Measurements from ENCODE around the gene STPG1.
A peak's percentile ranks its signal among the peaks of the same experiment; 100 is the strongest.

The STPG1 gene

GRCh38 chr1:24318615-24319311, 94.8 kb downstream of the STPG1 start:
- DNase-seq (ENCODE audit: low read depth, low spot score): no peak

DNA sequence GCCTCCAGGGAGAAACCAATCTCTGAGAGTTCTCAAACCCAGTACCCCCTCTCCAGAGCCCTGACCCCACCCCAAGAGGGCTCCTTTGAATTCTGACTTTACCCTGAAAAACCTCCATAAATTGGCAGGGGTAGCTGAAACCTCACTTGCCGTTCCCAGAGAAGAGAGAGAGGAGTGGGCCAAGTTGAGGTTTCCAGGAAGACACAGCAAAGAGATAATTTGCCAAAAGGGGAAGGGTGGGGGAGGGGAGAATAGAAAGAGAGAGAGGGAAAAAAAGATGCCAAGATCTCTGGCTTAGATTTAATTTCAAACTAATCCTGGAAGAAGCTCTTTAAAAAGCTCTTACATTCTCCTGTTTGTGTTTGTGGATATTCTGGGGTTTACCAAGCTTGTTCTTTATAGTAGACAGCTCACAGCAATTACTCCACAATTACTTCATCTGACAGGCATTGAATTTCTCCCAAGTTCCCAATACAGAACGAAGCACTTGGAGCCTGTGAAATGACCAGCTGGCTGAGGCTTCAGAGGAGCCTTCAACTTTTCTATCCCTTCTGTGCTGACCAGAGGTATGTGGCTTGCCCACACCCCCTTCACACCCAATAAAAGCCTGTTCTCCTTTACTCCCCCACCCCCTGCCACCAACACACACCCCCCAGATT, 95.5 kb downstream of the STPG1 start:
- no peak for DNase-seq (ENCODE audit: low read depth, low spot score)

DNA sequence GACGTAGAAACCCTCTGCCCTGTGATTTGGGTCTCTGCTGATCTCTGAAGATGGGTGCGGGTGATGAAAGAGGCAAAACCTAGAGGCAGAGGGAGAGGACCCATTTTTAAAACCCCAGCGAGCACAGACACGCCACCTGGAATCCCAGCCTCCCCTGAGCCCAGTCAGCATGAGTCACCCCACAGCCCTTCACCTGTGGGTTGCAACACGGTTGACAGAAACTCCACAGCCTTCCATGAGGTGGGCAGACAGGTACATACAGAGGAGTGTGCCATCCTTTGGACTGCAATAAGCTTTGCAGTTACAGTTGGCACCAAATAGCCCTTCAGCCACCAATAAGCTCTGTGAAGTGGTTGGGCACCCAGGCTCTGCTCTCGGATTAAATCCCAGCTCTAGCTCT, 96.5 kb downstream of the STPG1 start:
- DNase-seq (ENCODE audit: low read depth, low spot score): no peak

DNA sequence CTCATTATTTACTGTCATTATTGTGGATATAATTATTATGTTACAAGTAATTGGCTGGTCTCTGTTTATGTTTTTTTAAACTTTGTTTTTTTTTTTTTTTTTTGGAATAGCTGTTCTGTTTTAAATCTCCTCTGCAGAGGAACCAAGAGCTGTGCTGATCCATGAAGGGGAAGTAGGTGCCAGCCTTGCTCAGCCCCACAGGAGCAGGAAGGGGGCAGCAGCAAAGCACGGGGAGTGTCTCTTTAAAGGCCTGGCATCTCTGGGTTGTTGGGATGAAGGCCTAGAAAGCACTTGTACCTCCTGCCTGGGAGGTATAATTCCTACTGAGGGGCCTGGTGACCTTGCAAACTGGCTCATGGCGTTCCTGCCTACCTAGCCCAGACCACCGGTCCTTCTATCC, 96.9 kb downstream of the STPG1 start:
- DNase-seq (ENCODE audit: low read depth, low spot score): no peak

GRCh38 chr1:24315391-24315790, 98.2 kb downstream of the STPG1 start:
- DNase-seq (ENCODE audit: low read depth, low spot score): no peak

DNA sequence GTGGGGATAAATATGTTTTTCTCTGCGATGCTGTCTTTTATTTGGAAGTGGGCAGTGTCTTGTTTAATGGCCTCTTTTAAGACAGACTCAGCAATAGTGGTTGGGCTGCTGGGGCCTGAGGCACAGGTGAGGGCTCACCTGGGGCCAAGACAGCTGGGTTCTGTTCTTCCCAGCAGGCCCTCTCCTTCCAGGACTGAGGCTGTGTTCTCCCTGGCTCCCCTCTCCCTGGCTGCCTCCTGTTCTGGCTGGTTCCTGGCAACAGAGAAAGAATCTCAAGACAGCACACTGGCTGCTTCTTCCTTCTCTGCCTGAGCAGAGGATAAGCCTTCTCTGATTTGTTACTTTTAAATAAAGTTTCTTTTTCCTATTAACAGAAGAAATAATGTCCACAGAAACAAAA, 101.8 kb downstream of the STPG1 start:
- DNase-seq (ENCODE audit: low read depth, low spot score): no peak

DNA sequence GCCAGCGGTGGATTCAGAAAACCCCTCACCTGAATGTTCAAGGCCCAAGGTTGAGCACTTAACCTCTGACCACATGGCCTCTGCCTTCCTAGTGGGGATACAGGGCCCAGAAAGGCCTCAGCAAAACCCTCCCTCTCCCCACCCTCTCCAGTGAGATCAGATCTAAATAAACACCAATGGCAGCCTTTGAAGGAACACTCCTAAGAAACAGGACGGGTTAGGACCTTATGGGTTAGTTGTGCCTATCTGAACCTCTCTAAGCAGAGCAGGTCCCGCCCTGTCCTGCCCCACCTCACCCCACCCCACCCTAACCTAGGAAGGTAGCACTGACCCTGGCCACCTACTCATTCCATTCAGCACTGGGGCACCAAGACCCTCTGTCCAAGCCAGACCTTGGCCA, 102.3 kb downstream of the STPG1 start:
- no peak for DNase-seq (ENCODE audit: low read depth, low spot score)

DNA sequence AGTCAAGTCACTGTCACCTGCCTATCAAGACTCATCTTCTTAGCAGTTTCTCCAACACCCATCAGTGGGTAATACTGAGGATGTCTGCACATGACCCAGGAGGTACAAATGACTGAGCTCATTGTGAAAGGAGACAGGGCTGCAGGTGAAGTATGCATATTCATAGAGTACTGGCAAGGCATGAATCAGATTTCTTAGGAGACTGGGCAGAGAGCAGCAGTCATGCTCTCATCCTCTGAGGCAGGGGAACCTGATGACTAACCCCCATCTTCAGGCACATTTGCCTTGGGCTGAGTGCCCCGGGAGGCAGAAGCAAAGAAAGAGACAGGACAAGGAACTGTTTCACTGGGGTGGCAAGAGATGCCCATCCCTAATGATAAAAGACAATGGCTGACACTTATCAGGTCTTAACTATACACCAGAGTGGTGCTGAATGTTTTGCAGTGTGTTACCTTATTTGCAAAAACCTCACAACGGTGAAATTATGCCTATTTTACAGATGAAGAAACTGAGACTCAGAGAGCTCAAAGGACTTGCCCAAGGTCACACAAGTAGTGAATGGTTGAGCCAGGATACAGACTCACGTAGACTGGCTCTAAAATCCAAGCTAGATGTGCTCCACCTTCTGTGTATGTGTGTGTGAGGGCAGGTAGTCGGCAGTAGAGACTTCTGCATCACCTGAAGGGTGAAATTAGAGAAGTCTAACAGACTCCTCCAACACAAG, 103.7 kb downstream of the STPG1 start:
- no peak for DNase-seq (ENCODE audit: low read depth, low spot score)

- peak; percentile 53 for DNase-seq (ENCODE audit: low read depth, low spot score)
These were observed 105.1 kb downstream of the STPG1 start for GRCh38 chr1:24308365-24309015.
